Fibroblast of skin of left quadriceps (primary cell): ENCODE data around the gene FCHSD1.
"Not testable (repeated sequence)": the region's sequence is repeated elsewhere in the genome, so short reads cannot be mapped to it uniquely, and the experiment has no call there.

Source experiments
- DNase-seq, 2 experiments: peaks; one replicate each; pipeline ENCODE4 v3.0.0-alpha.2; 2013; ENCODE audit warnings: low read depth in 2 of 2

Gene FCHSD1

GRCh38 chr5:141617682-141618029, 33.6 kb downstream of the FCHSD1 start:
- DNase-seq: no peak

GRCh38 chr5:141617128-141617527, 34.1 kb downstream of the FCHSD1 start:
- DNase-seq: no peak

GRCh38 chr5:141615991-141616720, 35.1 kb downstream of the FCHSD1 start:
- no peak for DNase-seq

- no peak for DNase-seq
Observed at GRCh38 chr5:141613344-141613743, 37.9 kb downstream of the FCHSD1 start.

GRCh38 chr5:141611289-141611688, 39.9 kb downstream of the FCHSD1 start:
- DNase-seq: no peak

GRCh38 chr5:141609921-141610320, 41.3 kb downstream of the FCHSD1 start:
- not testable (repeated sequence) for DNase-seq

- DNase-seq: no peak
Observed at GRCh38 chr5:141609044-141609443, 42.2 kb downstream of the FCHSD1 start.

- DNase-seq: no peak
Observed at GRCh38 chr5:141608557-141608956, 42.7 kb downstream of the FCHSD1 start.

GRCh38 chr5:141608046-141608445, 43.2 kb downstream of the FCHSD1 start:
- DNase-seq: no peak

- DNase-seq: no peak
Observed at GRCh38 chr5:141605523-141606277, 45.5 kb downstream of the FCHSD1 start.

GRCh38 chr5:141603923-141604717, 47.1 kb downstream of the FCHSD1 start:
- DNase-seq: peak; percentile 75 to 80

GRCh38 chr5:141602606-141603005, 48.6 kb downstream of the FCHSD1 start:
- no peak for DNase-seq

GRCh38 chr5:141598391-141599345, 52.5 kb downstream of the FCHSD1 start:
- DNase-seq: peak in 1 of 2 experiments; percentile 20

GRCh38 chr5:141597814-141598213, 53.4 kb downstream of the FCHSD1 start:
- DNase-seq: no peak

GRCh38 chr5:141597394-141597793, 53.8 kb downstream of the FCHSD1 start:
- no peak for DNase-seq

GRCh38 chr5:141596867-141597266, 54.4 kb downstream of the FCHSD1 start:
- no peak for DNase-seq

GRCh38 chr5:141590127-141590526, 61.1 kb downstream of the FCHSD1 start:
- DNase-seq: no peak
